GM23248 (cell line): Measurements from ENCODE around the gene CTDNEP1. TPM values are rescaled to one million over a fixed set of nuclear protein-coding genes. Genes with fewer than 3 reads are reported as not detected.

Experiments used
- DNase-seq: peaks from one replicate; pipeline ENCODE4 v3.0.0-alpha.2; 2015
- H2AFZ ChIP-seq: fragments of 200-600 bp; sonication (generic); 2 replicates; pipeline ENCODE4 v1.6.1; 2016; ENCODE audit warnings: antibody characterized with exemption
- H3F3A ChIP-seq: fragments of 200-600 bp; sonication (generic); 2 replicates; pipeline ENCODE4 v1.6.1; 2016; ENCODE audit warnings: mild to moderate bottlenecking, antibody characterized with exemption, mixed run types; ENCODE audit not compliant: insufficient read depth
- H3K27ac ChIP-seq: fragments of 200-600 bp; sonication (generic); 2 replicates; pipeline ENCODE4 v1.5.1; 2016; ENCODE audit warnings: mild to moderate bottlenecking
- H3K27me3 ChIP-seq: fragments of 200-600 bp; sonication (generic); replicated peaks from 2 replicates; pipeline ENCODE4 v1.6.1; 2016; ENCODE audit warnings: mild to moderate bottlenecking; ENCODE audit not compliant: insufficient read depth
- H3K36me3 ChIP-seq: fragments of 200-600 bp; sonication (generic); 2 replicates; pipeline ENCODE4 v1.6.1; 2016; ENCODE audit warnings: low read depth, mild to moderate bottlenecking
- H3K4me1 ChIP-seq: fragments of 200-600 bp; sonication (generic); 2 replicates; pipeline ENCODE4 v1.6.1; 2016; ENCODE audit warnings: mild to moderate bottlenecking; ENCODE audit not compliant: insufficient read depth
- H3K4me2 ChIP-seq: fragments of 200-600 bp; sonication (generic); one replicate; pipeline ENCODE4 v1.6.1; 2016; ENCODE audit warnings: mild to moderate bottlenecking; ENCODE audit not compliant: unreplicated experiment
- H3K4me3 ChIP-seq: fragments of 200-600 bp; sonication (generic); 2 replicates; pipeline ENCODE4 v1.5.1; 2016; ENCODE audit warnings: mild to moderate bottlenecking
- H3K79me2 ChIP-seq: fragments of 200-600 bp; sonication (generic); 2 replicates; pipeline ENCODE4 v1.6.1; 2016; ENCODE audit warnings: mild to moderate bottlenecking; ENCODE audit not compliant: insufficient read depth
- H3K9ac ChIP-seq: fragments of 200-600 bp; sonication (generic); 2 replicates; pipeline ENCODE4 v1.6.1; 2016; ENCODE audit warnings: mild to moderate bottlenecking
- H3K9me2 ChIP-seq: fragments of 200-600 bp; sonication (generic); 2 replicates; pipeline ENCODE4 v1.6.1; 2016; ENCODE audit warnings: mixed run types, mild to moderate bottlenecking, moderate library complexity; ENCODE audit not compliant: insufficient read depth
- H3K9me3 ChIP-seq: fragments of 200-600 bp; sonication (generic); one replicate; pipeline ENCODE4 v1.6.1; 2017; ENCODE audit warnings: low read depth
- H4K20me1 ChIP-seq: fragments of 200-600 bp; sonication (generic); 2 replicates; pipeline ENCODE4 v1.6.0; 2016; ENCODE audit not compliant: insufficient read depth
- EZH2 ChIP-seq: fragments of 200-600 bp; sonication (generic); IDR thresholded peaks from 2 replicates; pipeline ENCODE4 v1.6.1; 2018; ENCODE audit warnings: antibody characterized with exemption, mild to moderate bottlenecking; ENCODE audit not compliant: insufficient read depth, poor library complexity, severe bottlenecking
- EZH2phosphoT487 ChIP-seq: fragments of 200-600 bp; sonication (generic); IDR thresholded peaks from 2 replicates; pipeline ENCODE4 v1.6.1; 2018; ENCODE audit warnings: antibody characterized with exemption, moderate library complexity, mild to moderate bottlenecking, low read depth; ENCODE audit not compliant: insufficient read depth
- WGBS, 2 experiments: methylation state at CpG; one replicate each; pipeline ENCODE4 v1.1.6; 2015 to 2017; ENCODE audit warnings: low lambda C conversion rate in 2 of 2, low coverage in 1 of 2; ENCODE audit errors: missing lambda C conversion rate in 2 of 2; 5-methylcytosine and 5-hydroxymethylcytosine counted together
- in situ Hi-C: fragments of 300-500 bp; cut with MboI; formaldehyde crosslinking; loops from 2 replicates; pipeline ENCODE4 v1.15.0; 2020
- polyA plus RNA-seq: library from polyadenylated mRNA; unstranded; fragments of >200 nt; fragmentation: Nextera tagmentation; extraction: Ambion mirVana; gene quantifications from 2 replicates; pipeline ENCODE4 v1.2.1, GENCODE V29; 2016
- total RNA-seq: library from RNA; depleted of rRNA; stranded (reverse); fragments of >200 nt; shearing (Covaris generic); gene quantifications from 2 replicates; pipeline ENCODE4 v1.2.3, GENCODE V29; 2014

Gene CTDNEP1
- total and polyA plus RNA-seq, 2 experiments from 2014 or later: 30.0 to 38.9 TPM

DNA sequence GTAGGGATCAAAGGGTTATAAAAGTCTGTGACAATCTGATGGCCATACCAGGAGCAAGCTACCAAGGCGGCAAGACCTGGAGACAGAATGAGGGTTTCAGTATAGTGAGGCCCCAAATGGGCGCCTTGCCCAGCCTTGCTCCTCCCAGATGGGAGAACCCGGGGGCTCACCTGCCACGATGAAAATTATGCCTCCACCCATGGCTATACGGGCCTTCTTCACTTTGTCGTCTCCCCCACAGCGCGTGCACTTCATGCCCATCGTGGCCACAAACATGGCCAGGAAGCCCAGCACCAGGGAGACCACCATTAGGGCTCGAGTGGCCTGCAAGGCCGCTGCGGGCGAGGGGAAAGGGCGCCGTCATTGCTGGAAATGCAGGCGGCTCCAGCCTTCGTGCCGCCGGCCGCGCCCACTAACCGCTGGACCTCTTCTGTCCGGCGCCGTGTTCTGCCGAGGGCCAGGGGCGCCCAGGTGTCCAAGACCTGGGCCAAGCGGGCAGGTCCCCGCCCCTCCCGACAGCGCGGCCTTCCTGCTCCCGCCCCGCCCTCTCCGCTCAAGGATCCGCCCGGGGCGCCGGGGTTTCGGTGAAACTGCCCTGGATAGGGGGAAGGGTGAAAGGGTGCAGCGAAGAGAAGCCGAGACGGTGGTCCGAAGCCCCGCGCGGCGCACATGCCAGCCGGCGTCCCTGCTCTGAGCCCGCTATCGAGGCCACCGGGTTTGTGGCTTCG is 9.3 kb upstream of the CTDNEP1 start:
- in situ Hi-C loops: no loop called here
- Histone ChIP-seq H4K20me1 (no peaks in the 10 kb centered on the region), H2AFZ (peak overlapping the region; percentile 85), H3K9me2 (no peaks in the 10 kb centered on the region), H3K4me3 (peak overlapping the region; percentile 65), H3K4me1 (peaks cover 19% of the 10 kb centered on the region), H3K27me3 (no peaks in the 10 kb centered on the region), H3K27ac (no peak overlapping the region), H3K4me2 (peak overlapping the region; percentile 84), H3K9me3 (no peaks in the 10 kb centered on the region), H3F3A (peaks cover 19% of the 10 kb centered on the region), H3K79me2 (no peaks in the 10 kb centered on the region), H3K9ac (peak overlapping the region; percentile 75), H3K36me3 (peaks cover 18% of the 10 kb centered on the region; the same call in 1 of the 2 replicates)
- 10 to 12% methylated on average over 38 to 44 of the region's 54 CpGs for WGBS, 2 experiments
- peak; percentile 58 for DNase-seq
- TF ChIP-seq EZH2phosphoT487 (no peak), EZH2 (no peak)

DNA sequence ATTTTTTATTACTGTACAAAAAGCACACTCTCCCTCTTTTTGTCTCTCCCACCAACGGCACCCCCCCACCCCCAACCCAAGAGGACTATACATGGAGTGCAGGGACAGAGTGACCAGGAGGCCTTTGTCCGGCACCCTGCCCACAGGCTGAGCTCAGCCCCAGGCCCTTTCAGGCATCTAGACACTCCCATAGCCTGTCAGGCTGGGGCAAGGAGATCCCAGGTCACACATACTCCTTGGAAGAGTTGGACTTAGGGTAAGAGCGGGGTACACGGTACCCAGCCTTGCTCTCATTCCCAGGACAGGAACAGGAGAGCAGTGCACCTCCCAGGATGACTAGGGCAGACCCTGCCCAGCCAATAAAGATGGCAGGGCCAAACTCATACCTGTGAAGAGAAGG is 8.6 kb upstream of the CTDNEP1 start:
- H2AFZ ChIP-seq: no peak overlapping the region
- H3K4me3 ChIP-seq: no peak overlapping the region
- H3K4me2 ChIP-seq: no peak overlapping the region
- no peaks in the 10 kb centered on the region for H3K9me3 ChIP-seq
- DNase-seq: no peak
- peaks cover 18% of the 10 kb centered on the region for H3F3A ChIP-seq
- peaks cover 19% of the 10 kb centered on the region for H3K4me1 ChIP-seq
- H3K27me3 ChIP-seq: no peaks in the 10 kb centered on the region
- in situ Hi-C loops: no loop called here
- no peaks in the 10 kb centered on the region for H4K20me1 ChIP-seq
- TF ChIP-seq EZH2: no peak
- TF ChIP-seq EZH2phosphoT487: no peak
- H3K9ac ChIP-seq: no peak overlapping the region
- H3K36me3 ChIP-seq: peaks cover 18% of the 10 kb centered on the region; the same call in 1 of the 2 replicates
- 0 out of 2 replicates have a peak, but pooled peaks cover 2% of the 10 kb centered on the region for H3K79me2 ChIP-seq
- 75 to 100% methylated on average over 3 to 4 of the region's 4 CpGs for WGBS, 2 experiments
- H3K9me2 ChIP-seq: no peaks in the 10 kb centered on the region
- H3K27ac ChIP-seq: no peak overlapping the region

DNA sequence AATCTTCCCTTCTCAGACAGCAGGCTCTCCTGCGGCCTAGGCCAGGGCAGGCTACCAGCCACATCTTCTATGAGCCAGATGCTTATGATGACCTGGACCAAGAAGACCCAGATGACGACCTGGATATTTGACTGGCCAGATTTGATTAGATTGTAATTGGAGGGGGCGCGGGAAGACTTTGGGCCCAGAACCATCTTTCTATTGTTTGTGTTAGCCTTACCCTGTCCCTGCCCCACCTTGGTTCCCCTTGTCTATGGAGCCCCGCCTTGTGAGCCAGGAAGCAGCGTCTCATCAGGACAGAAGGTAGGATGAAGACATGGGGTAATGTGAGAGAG is 8.0 kb upstream of the CTDNEP1 start:
- Histone ChIP-seq H3K4me3 (no peak overlapping the region), H3K4me1 (peaks cover 16% of the 10 kb centered on the region), H4K20me1 (no peaks in the 10 kb centered on the region), H3K9me2 (no peaks in the 10 kb centered on the region), H3F3A (peaks cover 16% of the 10 kb centered on the region), H3K9me3 (no peaks in the 10 kb centered on the region), H3K79me2 (peaks cover 9% of the 10 kb centered on the region), H3K36me3 (peaks cover 23% of the 10 kb centered on the region; the same call in 1 of the 2 replicates), H3K4me2 (no peak overlapping the region), H3K27me3 (no peaks in the 10 kb centered on the region), H3K9ac (no peak overlapping the region), H2AFZ (no peak overlapping the region), H3K27ac (no peak overlapping the region)
- DNase-seq: no peak
- in situ Hi-C loops: no loop called here
- TF ChIP-seq EZH2 (no peak), EZH2phosphoT487 (no peak)
- 94 to 97% methylated on average over 6 of the region's 6 CpGs for WGBS, 2 experiments

DNA sequence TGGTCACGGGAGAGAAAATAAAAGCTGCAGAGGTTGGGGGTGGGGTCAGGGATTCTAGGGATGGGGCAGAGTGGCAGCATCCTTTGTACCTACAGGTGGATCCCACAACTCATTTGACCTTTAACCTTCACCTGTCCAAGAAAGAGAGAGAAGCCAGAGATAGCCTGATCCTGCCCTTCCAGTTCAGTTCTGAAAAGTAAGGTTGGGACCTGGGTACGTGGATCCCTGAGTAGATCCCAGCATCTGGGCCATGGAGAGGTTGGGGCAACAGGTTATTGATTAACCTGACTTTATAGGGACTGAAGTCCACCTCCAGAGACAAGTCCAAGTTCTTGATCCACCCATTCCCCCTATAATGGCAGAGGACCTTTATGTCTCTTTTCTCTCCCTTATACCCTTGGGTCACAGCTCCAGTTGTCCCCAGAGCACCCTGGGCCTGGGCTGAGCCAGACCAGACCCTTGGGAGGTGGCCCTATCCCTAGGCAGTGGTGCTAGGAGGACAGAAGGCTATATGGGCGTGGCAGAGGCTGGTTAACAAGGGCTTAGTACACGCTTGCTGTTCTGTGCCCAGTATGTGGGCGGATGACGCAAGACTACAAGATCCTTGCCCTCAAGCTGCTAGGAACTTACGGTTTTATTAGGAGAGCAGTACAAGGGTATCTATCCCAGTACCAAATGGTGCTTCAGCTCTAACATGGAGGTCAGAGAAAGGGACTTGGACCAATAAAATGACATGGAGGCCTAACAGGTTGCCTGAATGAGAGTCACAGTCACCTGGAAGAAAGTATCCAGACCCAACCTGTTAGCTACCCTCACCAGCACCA is 7.4 kb upstream of the CTDNEP1 start:
- WGBS, 2 experiments: 69 to 80% methylated on average over 7 of the region's 7 CpGs

More for the DNA sequence above, 7.4 kb upstream of the CTDNEP1 start:
- in situ Hi-C loops: no loop called here
- Histone ChIP-seq H2AFZ (no peak overlapping the region), H3K4me3 (no peak overlapping the region), H3K79me2 (peaks cover 14% of the 10 kb centered on the region), H3K4me1 (peaks cover 10% of the 10 kb centered on the region), H4K20me1 (no peaks in the 10 kb centered on the region), H3K9me2 (no peaks in the 10 kb centered on the region), H3F3A (peaks cover 11% of the 10 kb centered on the region), H3K9me3 (no peaks in the 10 kb centered on the region), H3K27ac (no peak overlapping the region; the same call in 1 of the 2 replicates), H3K27me3 (no peaks in the 10 kb centered on the region), H3K9ac (no peak overlapping the region), H3K36me3 (peaks cover 29% of the 10 kb centered on the region), H3K4me2 (no peak overlapping the region)
- TF ChIP-seq EZH2phosphoT487 (no peak), EZH2 (no peak)
- peak; percentile 82 for DNase-seq
